HG02870 (cell line): ENCODE results near the gene PIAS1.
"Not testable (repeated sequence)": the region's sequence is repeated elsewhere in the genome, so short reads cannot be mapped to it uniquely, and the experiment has no call there.

Source experiments
- ATAC-seq: cut with Tn5 transposase; IDR thresholded peaks from one replicate; pipeline ENCODE4 v1.9.1; 2021; ENCODE audit warnings: mild to moderate bottlenecking, moderate library complexity; ENCODE audit not compliant: unreplicated experiment

PIAS1 gene

DNA sequence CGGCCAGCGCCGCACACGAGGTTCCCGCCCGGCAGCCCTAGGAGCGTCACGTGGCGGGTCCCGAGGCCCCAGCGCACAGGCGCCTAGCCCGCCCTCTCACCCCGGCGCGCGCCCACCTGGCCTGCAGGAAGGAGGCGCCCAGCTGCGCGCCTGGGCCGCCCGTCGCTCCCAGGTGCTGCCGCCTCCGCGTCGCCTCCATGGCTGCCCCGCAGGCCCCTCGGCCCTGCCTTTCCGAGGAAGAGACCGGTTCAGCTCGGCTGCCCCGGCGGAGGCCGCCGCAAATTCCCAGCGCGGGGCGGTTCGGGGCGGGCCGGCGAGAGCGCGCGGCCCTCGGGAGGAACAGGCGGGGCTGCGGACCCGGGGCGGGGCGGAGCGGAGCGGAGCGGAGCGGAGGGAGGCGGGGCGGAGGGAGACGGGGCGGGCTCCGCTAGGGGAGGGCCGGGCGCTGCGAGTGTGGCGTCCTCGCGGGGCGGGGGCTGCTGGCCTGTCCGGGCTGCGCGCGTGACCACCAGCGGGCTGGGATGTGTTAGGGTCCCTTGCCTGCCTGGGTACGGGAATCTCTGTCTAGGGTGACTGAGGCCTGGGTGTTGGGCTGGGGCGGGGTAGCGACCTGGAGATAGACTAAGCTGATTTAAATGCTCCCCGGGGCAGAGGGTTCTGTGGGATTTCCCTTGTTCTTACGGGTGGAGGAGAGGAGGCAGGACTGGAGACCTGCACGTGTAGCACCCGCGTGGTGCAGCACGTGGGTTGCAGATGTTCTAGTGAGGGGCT lies 175.5 kb downstream of the PIAS1 start, which contains the start of gene CLN6:
Gene CLN6, minus strand, starts transcription at position 343 of the 771 bp plus-strand sequence. Its CDS starts 144 bp downstream, at position 199.
- ATAC-seq = peak; percentile 62

DNA sequence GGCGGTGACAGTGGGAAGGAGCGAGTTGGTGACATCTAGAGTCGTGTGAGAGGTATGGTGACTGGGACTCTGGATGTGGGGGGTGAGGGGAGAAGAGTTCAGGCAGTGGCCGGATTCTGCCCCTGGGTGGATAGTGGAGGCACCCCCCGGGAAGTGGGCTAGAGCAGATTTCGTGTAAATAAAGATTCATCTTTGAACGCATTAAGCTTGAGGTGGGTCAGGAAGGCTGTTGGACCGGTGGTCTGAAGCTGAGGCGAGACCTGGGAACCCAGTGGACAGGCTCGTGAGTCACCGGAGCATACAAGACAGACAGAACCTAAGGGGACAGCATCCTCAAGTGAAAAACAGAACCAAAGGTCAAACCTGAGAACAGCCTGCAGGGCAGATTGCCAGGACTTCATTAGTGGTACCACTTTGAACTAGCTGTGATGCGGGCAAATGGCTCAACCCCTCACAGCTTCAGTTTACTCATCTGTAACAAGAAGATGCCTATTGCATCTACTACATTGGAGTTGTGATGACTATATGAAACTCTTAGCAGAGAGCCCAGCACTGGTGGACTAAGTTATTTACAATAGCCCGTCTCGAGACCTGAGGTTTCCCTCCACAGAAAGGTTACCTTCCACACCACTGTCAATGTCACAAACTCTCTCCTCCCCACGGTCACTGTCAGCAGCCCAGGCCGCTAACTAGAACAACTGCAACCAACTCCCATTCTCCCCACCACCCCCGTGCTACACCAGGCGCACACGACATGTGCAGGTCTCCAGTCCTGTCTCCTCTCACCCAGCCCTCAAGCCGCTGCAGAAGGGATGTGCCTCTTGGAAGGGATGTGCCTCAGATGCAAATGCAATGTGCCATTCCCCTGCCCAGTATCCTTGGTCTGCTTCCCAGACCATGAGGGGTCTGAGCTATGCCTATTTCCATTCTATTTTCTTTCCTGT lies 176.3 kb downstream of the PIAS1 start:
- ATAC-seq = no peak

DNA sequence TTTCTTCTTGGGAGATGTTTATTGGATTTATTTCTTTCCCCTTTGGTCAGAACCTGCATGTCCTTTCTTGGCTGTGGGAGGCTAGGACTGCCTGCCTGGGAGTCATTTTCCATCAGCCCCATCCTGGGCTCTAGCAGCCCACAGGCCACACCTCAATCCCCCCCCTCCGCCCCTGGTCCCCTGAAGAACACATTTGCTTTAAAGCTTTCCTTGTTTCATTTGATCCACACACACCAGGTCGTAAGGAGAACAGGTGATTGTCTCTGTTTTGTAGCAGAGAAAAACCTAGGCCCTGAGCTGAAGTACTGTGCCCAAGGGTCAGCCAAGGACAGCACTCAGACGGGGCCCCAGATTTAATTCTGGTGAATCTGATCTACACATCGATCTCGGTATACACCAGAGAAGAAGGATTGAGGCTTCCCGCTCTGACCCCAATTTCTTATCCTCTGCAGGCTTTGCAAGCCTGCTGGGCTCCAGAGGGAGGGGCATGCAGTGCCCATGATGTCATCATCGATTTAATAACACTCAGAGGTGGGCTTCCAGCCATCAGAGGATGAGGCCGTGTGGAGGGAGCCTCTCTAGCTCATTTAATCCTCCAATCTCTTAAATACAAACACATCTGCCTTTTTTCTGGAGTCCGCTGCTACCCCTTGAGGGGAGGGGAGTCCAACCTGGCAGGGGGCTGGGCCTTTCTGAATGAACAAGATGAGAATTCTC lies 177.1 kb downstream of the PIAS1 start:
- no peak for ATAC-seq

DNA sequence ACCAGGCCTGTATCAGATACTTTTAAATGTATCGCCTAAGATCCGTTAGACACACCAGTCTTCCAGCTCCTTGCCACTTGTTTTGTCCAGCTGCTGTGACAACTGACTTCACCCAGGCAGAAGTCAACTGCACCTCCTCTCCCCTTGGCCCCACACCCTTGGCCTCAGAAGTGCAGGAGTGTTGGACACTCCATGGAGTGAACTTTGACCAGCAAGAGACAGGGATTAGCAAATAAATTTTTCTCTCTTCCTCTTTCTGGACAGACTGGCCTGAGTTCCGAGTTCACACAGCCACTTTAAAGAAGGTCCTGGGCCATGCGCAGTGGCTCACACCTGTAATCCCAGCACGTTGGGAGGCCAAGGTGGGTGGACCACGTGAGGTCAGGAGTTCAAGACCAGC lies 178.3 kb downstream of the PIAS1 start:
- no peak for ATAC-seq

DNA sequence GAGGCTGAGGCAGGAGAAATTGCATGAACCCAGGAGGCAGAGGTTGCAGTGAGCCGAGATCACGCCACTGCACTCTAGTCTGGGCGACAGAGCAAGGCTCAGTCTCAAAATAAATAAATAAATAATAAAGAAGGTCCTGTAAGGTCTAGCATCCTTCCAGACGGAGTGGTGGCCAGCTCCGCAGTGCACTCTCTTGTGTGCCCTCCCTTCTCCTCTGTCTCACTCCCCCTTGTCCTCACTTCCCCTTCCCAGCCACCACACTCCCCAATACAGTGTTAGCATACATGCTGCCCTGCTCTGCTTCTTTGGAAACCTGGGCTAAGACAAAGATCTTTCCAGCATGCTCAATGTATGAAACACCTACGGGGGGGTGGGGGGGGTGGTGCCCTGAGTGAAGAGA lies 178.8 kb downstream of the PIAS1 start:
- ATAC-seq = no peak

DNA sequence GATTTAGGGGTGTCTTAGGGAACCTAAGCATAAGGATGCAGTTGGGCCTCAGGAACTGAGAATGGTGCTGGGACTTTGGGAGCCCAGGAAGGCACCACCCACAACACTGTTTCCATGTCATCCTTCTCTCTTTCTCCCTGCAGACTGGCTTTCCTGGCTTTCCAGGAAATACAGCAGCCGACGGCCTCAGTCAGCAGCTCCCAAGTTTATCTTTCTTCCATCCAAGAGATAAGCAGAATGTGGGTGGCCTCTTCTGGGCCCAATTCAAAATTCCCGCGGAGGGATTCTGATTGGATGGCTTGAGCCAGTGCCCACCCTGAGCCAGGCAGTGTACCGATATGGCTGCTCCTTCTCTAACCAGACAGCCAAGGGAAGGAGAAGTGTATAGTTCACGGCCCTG lies 179.9 kb downstream of the PIAS1 start:
- no peak for ATAC-seq

DNA sequence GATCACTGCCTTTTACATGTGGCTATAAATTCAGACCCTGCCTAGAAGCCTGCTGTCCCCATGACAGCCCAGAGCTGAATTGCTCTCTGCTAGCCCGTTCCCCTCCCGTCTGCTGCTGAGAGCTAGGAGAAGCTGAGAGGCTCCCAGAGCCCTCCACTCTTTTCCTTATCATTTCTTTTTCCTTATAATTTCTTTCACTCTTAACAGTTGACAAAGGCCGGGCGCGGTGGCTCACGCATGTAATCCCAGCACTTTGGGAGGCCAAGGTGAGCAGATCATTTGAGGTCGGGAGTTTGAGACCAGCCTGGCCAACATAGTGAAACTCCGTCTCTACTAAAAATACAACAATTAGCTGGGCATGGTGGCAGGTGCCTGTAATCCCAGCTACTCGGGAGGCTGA lies 180.4 kb downstream of the PIAS1 start:
- not testable (repeated sequence) for ATAC-seq

DNA sequence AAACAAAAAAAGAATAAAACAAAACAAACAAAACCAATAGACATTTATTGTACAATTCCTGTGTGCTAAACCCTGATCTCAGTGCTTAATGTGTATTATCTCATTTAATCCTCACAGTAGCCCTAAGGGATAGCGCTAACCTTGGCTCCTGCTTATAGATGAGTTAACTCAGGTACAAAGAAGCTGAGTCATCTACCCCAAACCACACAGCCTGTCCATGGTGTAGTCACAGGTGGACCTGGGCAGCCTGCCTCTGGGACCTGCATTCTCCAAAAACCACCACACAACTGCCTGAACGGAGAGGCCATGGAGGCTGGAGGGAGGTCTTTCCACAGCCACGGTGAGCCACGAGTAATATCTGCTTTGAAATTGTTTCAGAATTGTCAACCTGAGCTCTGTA lies 180.9 kb downstream of the PIAS1 start:
- ATAC-seq = no peak

DNA sequence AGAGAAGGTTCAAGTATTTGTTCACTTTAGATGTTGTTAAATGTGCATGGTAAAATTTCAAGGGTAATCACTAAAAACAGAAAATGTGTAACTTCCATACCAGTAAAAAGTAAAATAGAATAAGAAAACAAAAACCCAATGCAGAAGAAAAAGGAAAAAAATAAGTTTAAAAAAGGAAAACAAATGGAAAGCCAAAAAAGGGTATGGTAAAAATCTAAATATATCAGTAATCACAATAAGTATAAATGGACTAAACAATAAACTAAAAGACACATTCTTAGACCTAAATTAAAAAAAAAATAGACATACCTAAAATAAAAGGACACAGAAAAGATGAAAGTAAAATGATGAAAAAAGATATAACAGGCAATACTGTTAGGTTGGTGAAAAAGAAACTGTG lies 184.9 kb downstream of the PIAS1 start:
- ATAC-seq = no peak

DNA sequence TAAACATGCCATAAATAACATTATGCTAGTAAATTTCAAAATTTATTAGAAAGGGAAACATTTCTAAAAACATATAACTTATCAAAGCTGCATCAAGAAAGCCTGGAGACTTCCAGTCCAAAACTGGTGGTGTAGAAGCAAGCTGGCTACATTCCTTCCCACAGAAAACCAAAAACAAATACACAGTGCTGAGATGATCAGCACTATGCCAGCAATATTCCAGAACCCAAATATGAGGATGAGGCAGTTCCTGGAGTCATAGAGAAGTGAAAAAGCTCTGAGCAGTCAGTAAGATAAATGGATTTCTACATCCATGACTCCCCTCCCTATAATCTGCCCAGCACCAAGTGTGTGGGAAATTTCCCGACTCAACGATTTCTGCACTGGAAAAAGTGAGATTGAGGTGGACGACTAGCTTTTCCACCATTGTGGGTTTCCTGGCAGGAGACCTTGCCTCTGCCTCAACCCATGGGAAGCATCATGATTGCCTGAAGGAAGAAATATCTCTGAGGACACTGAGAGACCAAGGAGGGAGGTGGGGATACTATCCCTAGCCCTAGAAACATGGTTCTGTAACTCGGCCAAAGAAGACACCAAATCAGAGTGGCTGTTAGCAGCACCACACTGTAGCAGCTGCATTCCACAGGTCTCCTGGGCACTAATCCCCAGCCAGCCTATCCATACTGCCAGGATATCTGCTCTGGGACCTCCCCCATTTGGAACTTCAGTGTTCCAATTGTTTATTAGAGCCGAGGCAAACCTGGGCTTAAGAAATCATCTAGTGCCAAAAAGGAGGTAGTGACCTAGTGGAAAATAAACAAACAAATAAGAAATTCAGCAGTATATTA lies 187.2 kb downstream of the PIAS1 start:
- ATAC-seq = no peak
